ENCODE results near the gene TBXAS1.
"Not testable (repeated sequence)": the region's sequence is repeated elsewhere in the genome, so short reads cannot be mapped to it uniquely, and the experiment has no call there.

TBXAS1 gene

GRCh38 chr7:139838276-139838675 lies 9.2 kb downstream of the TBXAS1 start:
- no peak for TF ChIP-seq CTCF (IDR thresholded peaks at IDR 0.05)
- DNase-seq (ENCODE audit: low spot score), result no peak

DNA sequence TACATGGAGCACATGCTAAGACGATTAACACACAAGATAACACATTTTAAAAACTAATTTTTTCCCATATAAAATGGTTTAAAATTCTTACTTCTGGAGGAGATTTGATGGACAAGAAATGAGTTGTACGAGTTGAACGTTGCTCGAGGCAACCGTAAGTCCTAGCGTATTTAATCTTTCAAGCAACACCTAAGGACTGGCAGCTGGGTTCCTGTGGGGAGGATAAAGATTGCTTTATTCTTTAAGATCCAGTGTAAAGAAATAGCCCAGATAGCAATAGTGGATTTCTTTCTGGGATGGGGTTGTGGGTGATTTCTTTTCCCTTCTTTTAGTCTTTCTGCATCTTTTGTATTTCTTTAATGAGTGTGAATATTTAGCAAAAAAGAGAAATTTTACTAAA lies 9.8 kb downstream of the TBXAS1 start:
- Histone ChIP-seq H3K4me3 (no peak overlapping the region), H3K27ac (no peak overlapping the region)
- TF ChIP-seq CTCF (IDR thresholded peaks at IDR 0.05), result no peak
- DNase-seq (ENCODE audit: low spot score), result no peak

More at GRCh38 chr7:139838276-139838675, 9.2 kb downstream of the TBXAS1 start:
- Histone ChIP-seq H3K4me3 (no peak overlapping the region), H3K27ac (no peak overlapping the region)

GRCh38 chr7:139840776-139841175 lies 11.7 kb downstream of the TBXAS1 start:
- no peak for DNase-seq (ENCODE audit: low spot score)
- Histone ChIP-seq H3K27ac (no peak overlapping the region), H3K4me3 (no peak overlapping the region)
- no peak for TF ChIP-seq CTCF (IDR thresholded peaks at IDR 0.05)

GRCh38 chr7:139842401-139843210 lies 13.5 kb downstream of the TBXAS1 start:
- Histone ChIP-seq H3K4me3 (no peak overlapping the region), H3K27ac (no peak overlapping the region)
- TF ChIP-seq CTCF (IDR thresholded peaks at IDR 0.05), result no peak
- DNase-seq (ENCODE audit: low spot score), result no peak

DNA sequence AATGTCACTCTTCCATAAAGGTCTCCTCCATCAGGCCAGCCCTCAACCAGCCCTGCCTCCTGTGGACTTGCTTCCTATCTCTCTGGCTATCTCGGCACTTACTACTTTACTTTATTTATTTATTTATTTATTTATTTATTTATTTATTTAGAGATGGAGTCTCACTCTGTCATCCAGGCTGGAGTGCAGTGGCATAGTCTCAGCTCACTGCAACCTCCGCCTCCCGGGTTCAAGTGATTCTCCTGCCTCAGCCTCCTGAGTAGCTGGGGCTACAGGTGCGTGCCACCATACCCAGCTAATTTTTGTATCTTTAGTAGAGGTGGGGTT lies 14.1 kb downstream of the TBXAS1 start:
- H3K4me3 ChIP-seq; H3K27ac ChIP-seq; DNase-seq (ENCODE audit: low spot score): not testable (repeated sequence)

GRCh38 chr7:139844779-139845442 lies 15.8 kb downstream of the TBXAS1 start:
- Histone ChIP-seq H3K27ac (no peak overlapping the region), H3K4me3 (no peak overlapping the region)
- TF ChIP-seq CTCF (IDR thresholded peaks at IDR 0.05), result no peak
- DNase-seq (ENCODE audit: low spot score), result no peak

DNA sequence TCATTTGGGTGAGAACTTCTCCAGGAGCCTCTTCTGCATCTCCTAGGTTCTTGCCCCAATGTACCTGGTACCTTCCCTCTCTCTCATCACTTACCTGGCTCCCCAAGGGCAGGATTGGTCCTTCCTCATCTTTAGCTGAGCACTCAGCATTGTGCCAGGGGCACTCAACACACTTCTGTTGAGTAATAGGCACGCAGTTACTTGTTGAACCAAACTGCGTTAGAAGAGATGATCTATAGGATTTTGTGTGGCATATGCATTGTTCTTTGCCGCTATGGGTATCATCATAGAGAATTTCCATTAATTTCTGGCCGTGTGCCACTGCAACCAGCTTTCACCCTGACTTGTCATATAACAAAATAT lies 16.4 kb downstream of the TBXAS1 start:
- TF ChIP-seq CTCF (IDR thresholded peaks at IDR 0.05), result no peak
- H3K27ac ChIP-seq, result no peak overlapping the region

More for the DNA sequence above, 16.4 kb downstream of the TBXAS1 start:
- DNase-seq (ENCODE audit: low spot score), result no peak
- H3K4me3 ChIP-seq, result no peak overlapping the region

Data from coronary artery (tissue), 2 donors.